Glomerular visceral epithelial cell (primary cell): ENCODE results near the gene SLC4A5.

Experiments used
- DNase-seq: peaks from one replicate; pipeline ENCODE4 v3.0.0-alpha.2; 2016; ENCODE audit errors: extremely low spot score

The SLC4A5 gene

GRCh38 chr2:74264281-74264680 is 78.9 kb downstream of the SLC4A5 start:
- DNase-seq = no peak

- DNase-seq = no peak
Observed at GRCh38 chr2:74262681-74263080, 80.5 kb downstream of the SLC4A5 start.

- peak; percentile 17 for DNase-seq
Observed at GRCh38 chr2:74261204-74261864, 81.9 kb downstream of the SLC4A5 start.

GRCh38 chr2:74260495-74260894 is 82.7 kb downstream of the SLC4A5 start:
- DNase-seq = no peak

- DNase-seq = no peak
Observed at GRCh38 chr2:74259733-74260132, 83.5 kb downstream of the SLC4A5 start.

GRCh38 chr2:74259191-74259590 is 84.0 kb downstream of the SLC4A5 start:
- DNase-seq = no peak

GRCh38 chr2:74255660-74256213 is 87.5 kb downstream of the SLC4A5 start:
- DNase-seq = no peak

- DNase-seq = no peak
Observed at GRCh38 chr2:74253971-74254310, 89.3 kb downstream of the SLC4A5 start.

GRCh38 chr2:74253306-74253970 is 89.8 kb downstream of the SLC4A5 start:
- DNase-seq = no peak

GRCh38 chr2:74252862-74253261 is 90.4 kb downstream of the SLC4A5 start:
- DNase-seq = no peak

GRCh38 chr2:74252036-74252435 is 91.2 kb downstream of the SLC4A5 start:
- DNase-seq = no peak

GRCh38 chr2:74250189-74250631 is 93.0 kb downstream of the SLC4A5 start:
- peak; percentile 41 for DNase-seq

- DNase-seq = no peak
Observed at GRCh38 chr2:74249406-74250122, 93.7 kb downstream of the SLC4A5 start.

GRCh38 chr2:74246496-74247195 is 96.6 kb downstream of the SLC4A5 start:
- DNase-seq = no peak

GRCh38 chr2:74244286-74244685 is 98.9 kb downstream of the SLC4A5 start:
- no peak for DNase-seq

GRCh38 chr2:74242354-74243071 is 100.7 kb downstream of the SLC4A5 start:
- DNase-seq = no peak

- DNase-seq = no peak
Observed at GRCh38 chr2:74239346-74239745, 103.9 kb downstream of the SLC4A5 start.

GRCh38 chr2:74238879-74239278 is 104.3 kb downstream of the SLC4A5 start:
- DNase-seq = no peak

GRCh38 chr2:74235041-74235440 is 108.2 kb downstream of the SLC4A5 start:
- no peak for DNase-seq

GRCh38 chr2:74233648-74234047 is 109.6 kb downstream of the SLC4A5 start:
- DNase-seq = no peak

- DNase-seq = no peak
Observed at GRCh38 chr2:74232426-74232825, 110.8 kb downstream of the SLC4A5 start.
